WI38 (cell line): ENCODE measurements around the gene GDF3.
"Not testable (repeated sequence)": the region's sequence is repeated elsewhere in the genome, so short reads cannot be mapped to it uniquely, and the experiment has no call there.

ENCODE experiments used
- H3K4me3 ChIP-seq: 2 replicates; pipeline ENCODE4 v1.5.1; 2011; ENCODE audit warnings: low read depth, mild to moderate bottlenecking, control low read depth, low read length
- TF ChIP-seq, protein P1 (sequence below): IDR thresholded peaks from 2 replicates; pipeline ENCODE4 v1.5.1; 2012; ENCODE audit warnings: low read depth, mild to moderate bottlenecking, control low read depth, low read length

Gene GDF3

DNA sequence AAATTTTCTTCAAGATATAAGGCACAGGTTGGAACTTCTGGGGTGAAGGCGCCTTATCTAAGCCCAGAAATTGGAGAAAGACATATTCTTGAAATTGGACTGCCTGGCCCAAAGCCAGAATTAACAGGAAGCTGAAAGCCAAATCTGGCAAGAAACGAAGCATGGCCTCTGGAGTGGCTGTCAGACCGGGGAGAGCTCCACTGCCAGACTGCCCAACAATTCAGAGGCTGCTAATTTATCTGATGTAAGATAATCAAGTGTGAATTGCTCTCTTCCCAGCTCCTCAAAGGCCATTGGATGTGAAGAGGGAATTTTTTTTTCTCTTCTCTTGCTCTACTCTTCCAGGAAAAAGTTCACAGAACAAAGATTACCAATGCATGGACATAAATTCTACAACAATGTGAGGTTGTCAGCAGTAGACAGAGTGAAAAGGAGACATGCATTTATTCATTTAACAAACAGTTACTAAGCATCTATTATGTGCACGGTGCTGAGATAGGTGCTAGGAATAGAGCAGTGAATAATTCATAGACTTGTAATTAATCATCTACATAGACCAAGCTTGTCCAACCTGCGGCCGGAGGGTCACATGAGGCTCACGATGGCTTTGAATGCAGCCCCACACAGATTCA lies at the start of gene GDF3:
Gene GDF3 (minus strand): TSS at position 210 of the 632 bp plus-strand sequence. CDS start 47 bp downstream, at position 163.
- no peak within 1 kb of the TSS for H3K4me3 ChIP-seq
- TF ChIP-seq, protein P1, sequence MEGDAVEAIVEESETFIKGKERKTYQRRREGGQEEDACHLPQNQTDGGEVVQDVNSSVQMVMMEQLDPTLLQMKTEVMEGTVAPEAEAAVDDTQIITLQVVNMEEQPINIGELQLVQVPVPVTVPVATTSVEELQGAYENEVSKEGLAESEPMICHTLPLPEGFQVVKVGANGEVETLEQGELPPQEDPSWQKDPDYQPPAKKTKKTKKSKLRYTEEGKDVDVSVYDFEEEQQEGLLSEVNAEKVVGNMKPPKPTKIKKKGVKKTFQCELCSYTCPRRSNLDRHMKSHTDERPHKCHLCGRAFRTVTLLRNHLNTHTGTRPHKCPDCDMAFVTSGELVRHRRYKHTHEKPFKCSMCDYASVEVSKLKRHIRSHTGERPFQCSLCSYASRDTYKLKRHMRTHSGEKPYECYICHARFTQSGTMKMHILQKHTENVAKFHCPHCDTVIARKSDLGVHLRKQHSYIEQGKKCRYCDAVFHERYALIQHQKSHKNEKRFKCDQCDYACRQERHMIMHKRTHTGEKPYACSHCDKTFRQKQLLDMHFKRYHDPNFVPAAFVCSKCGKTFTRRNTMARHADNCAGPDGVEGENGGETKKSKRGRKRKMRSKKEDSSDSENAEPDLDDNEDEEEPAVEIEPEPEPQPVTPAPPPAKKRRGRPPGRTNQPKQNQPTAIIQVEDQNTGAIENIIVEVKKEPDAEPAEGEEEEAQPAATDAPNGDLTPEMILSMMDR = no peak

DNA sequence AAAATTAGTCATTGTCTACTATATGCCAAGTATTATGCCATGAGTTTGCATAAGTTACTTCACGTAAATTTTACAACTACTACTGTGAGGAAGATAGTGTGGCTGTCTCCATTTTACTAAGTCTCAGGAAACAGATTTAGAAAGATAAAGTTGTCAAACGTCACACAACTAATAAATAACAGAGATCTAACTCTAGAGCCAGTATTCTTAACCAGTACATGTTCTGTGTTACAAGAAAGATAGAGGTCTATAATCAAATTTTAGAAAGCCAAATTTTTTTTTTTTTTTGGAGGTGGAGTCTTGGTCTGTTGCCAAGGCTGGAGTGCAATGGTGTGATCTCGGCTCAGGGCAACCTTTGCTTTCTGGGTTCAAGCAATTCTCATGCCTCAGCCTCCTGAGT lies 37.4 kb upstream of the GDF3 start:
- no peak overlapping the region for H3K4me3 ChIP-seq
- TF ChIP-seq, protein P1 = no peak

- TF ChIP-seq, protein P1 = no peak
- no peak overlapping the region for H3K4me3 ChIP-seq
These were observed 35.9 kb upstream of the GDF3 start for GRCh38 chr12:7731486-7731885.

DNA sequence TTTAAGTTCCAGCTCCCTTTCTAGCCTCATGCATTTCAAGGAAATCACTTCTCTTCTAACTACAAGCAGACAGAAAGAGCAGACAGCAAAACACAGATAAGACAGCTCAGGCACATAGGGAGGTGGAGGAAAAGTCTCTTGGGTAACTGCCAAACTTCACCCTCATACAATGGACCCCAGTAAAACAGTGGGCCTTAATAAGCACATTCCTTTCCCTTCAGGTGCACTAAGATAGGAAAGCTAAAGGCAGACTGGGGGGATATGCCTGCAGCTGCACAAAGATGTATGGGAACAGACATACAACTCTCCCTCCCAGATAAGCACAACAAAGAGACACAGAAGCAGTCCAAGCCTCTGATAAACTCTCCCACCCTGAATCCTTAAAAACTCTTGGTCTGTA lies 35.4 kb upstream of the GDF3 start:
- H3K4me3 ChIP-seq = not testable (repeated sequence)

GRCh38 chr12:7729746-7730145 lies 34.2 kb upstream of the GDF3 start:
- no peak overlapping the region for H3K4me3 ChIP-seq
- TF ChIP-seq, protein P1 = no peak

DNA sequence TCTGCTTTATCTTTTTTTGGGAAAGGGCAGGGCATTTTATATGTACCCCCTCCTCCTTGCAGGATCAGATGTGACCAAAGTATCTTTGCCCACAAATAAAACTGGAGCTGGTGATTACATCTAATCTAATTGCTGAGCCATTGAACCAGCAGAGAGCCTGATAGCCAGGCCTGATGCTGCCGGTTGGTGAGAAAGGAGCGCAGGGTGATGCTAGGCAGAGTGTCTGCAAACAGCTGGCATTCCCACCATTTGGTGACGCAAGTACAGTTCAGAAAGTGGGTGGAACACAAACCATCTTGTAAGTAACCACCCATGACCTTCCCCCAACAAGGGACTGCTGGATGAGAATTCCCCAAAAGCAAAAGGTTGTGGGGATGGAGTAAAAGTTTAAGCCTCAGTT lies 28.4 kb upstream of the GDF3 start:
- TF ChIP-seq, protein P1 = no peak
- H3K4me3 ChIP-seq = no peak overlapping the region

GRCh38 chr12:7719946-7720730 lies 24.6 kb upstream of the GDF3 start:
- no peak overlapping the region for H3K4me3 ChIP-seq
- TF ChIP-seq, protein P1 = no peak
